Epithelial cell of prostate (primary cell): ENCODE results near the gene FEZF2.

ENCODE experiments used
- DNase-seq: peaks from one replicate; pipeline ENCODE4 v3.0.0-alpha.2; 2011; ENCODE audit warnings: low read depth, low spot score
- H3K27ac ChIP-seq: fragments of 450-650 bp; 2 replicates; pipeline ENCODE4 v1.5.1; 2017; ENCODE audit warnings: mild to moderate bottlenecking

FEZF2 gene

GRCh38 chr3:62373714-62374333, 474 bp upstream of the FEZF2 start:
- no peak for DNase-seq
- H3K27ac ChIP-seq = no peak overlapping the region

- no peak overlapping the region for H3K27ac ChIP-seq
- DNase-seq = no peak
These were observed 719 bp downstream of the FEZF2 start for GRCh38 chr3:62372621-62373041.

DNA sequence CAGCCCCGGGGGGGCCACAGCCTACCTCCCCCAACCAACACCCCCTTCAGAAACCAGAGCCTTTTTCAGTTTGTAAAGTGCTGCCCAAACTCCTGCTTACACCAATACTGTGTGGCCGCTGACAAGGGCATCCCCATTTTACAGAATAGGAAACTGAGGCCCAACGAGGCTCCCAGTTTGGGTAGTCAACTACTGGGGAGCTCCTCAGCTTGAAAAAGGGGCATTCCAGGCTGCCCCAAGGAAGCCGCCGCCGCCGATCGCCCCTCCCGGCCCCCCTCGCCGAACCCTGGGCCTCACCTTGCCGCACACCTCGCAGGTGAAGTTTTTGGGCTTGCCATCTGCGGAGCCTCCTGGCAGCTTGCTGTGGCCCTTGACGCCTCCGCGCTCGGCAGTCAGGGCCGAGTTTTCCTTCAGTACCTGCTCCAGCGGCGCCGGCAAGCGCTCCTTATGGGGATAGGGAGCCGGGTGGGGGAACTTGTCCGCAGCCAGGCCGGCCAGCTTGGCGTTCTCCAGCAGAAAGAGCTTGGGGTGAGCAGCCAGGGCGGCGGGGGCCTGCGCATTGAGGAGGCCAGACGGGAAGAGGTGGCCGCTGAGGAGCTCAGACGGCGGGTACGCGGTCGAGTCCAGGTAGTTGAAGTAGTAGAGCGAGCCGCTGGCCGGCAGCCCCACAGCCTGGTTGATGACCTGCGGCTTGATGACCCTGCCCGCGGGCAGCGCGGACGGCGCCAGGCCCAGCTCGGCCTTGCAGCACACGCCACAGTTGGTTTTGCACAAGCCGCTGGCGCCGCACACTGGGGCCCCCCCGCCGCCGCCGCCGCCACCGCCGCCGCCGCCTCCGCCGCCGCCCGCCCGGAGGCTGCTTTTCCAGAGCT, 1.4 kb downstream of the FEZF2 start:
- H3K27ac ChIP-seq = no peak overlapping the region

DNA sequence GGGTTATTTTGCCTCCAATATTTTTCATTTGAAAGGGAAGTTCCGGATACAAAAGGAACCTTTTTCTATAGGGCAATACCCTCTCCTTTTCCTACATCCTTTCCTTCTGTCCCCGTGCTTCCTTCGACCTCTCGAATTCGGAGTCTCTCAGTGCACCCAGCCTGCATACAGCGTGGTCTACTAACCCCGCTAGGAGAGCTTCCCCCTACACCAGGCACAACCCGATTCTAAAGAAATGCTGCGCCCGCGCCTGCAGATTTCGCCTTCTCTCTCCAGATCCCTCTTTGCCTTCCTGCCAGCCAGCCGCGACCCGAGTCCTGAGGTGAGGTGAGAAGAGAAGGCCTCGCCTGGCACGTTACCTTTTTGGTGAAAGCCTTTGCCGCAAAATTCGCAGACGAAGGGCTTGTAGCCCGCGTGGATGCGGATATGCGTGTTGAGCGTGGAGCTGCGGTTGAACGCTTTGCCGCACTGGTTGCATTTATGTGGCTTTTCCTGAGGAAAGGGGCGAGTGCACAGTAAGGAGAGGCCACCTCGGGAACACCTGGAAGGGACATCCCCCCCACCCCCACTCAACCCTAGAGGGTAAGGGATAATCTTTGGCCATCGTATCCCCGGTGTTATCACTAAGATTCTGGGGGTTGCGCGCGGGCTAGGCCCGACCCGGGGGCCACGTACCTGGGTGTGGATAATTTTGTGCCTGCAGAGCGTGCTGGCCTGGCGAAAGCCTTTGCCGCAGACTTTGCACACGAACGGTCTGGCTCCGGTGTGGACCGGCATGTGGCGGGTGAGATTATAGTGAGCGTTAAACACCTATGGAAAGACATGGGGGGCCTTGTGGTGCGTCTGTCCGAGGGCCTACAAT, 2.3 kb downstream of the FEZF2 start:
- DNase-seq = no peak
- H3K27ac ChIP-seq = no peak overlapping the region

More for the DNA sequence above, 1.4 kb downstream of the FEZF2 start:
- DNase-seq = no peak

DNA sequence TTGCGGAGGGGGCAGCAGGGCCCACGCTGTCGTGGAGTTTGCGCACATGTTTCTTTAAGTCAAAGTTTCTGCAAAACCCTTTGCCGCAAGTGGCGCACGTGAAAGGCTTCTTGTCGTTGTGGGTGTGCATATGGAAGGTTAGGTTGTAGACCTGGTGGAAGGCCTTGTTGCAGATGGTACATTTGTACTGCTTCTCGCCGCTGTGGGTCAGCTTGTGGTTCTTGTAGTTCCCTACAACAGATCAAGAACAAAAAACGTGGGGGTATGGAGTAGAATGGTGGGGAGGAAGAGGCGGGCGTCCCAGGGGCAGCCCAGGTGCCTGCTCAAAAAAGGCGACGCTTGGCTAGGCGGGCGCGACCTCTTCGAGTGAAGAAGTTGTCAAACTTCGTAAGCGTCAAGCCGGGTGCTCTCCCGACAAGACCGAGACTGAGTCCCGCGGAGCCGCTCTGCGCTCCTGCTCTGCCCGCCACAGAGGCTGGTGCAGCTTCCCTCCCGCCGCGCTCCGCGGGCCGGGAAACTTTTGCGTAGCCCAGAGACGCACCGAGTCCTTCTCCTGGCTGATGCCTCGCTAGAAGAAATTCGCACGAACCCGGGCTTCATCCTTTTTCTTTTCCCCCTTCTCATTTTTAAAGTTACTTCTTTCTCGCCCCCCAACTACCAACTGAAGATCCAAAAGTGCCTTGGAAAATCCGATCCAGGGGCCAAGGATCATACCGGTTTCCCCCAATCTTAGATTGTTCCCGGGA, 3.1 kb downstream of the FEZF2 start:
- no peak overlapping the region for H3K27ac ChIP-seq
- DNase-seq = no peak

- DNase-seq = no peak
These were observed 3.9 kb downstream of the FEZF2 start for GRCh38 chr3:62369476-62369743.

DNA sequence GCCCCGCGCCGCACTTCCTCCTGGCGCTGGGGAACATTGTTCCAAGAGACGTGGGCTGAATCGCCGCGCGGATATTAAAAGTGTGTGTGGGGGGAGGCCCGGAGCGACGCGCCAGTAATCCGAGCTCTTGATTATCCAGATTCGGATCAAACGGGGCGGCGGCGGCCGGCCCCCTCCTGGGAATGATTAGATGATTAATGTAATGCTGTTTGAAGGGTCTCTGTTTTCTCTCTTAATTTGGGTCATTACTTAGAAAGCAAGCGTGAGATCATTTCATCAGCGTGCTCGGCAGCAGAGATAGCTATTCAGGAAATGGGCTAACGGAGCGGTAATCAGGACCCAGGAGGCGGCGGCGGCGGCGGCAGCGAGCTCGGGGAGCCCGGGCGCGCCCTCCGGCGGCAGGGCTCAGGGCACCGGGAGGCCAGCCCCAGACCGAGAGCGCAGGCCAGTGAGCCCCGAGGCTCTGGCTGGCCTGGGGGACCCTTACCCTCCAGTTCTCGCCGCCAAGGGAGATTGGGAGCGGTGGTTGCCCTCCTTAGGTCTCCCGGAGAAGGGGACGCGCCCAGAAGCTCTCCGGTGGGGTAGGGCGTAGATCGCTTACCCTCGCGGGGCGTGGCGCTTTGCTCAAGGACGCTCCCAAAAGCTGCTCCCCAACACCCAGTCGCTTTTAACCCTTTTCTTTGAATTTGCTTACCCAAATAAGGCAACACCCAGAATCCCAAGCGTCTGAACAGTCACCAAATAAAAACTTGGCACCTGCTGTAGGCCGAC, 4.5 kb downstream of the FEZF2 start:
- no peak for DNase-seq
- H3K27ac ChIP-seq = no peak overlapping the region

More at GRCh38 chr3:62369476-62369743, 3.9 kb downstream of the FEZF2 start:
- no peak overlapping the region for H3K27ac ChIP-seq

- DNase-seq = no peak
- no peak overlapping the region for H3K27ac ChIP-seq
These were observed 5.1 kb downstream of the FEZF2 start for GRCh38 chr3:62368290-62368704.

DNA sequence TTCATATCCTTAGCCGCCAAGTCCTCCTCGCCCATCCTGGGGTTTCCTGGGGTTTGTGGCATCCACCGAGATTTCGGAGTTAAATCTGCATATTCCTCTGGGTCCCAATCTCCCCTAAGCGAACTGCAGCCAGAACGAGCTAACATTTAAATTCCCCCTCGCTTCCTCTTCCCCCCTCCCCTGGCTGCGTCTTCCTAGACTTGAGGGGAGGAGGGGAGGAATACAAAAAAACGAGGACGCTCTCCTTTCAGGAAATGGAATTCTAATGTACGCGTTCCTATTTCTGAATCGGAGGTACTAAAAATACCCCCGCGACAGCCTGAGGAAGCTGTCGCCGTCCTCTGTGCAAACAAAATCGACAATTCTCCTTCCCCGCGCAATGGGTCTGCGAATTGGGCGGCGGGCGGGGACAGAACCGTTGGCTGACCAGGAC, 5.6 kb downstream of the FEZF2 start:
- no peak overlapping the region for H3K27ac ChIP-seq
- no peak for DNase-seq

DNA sequence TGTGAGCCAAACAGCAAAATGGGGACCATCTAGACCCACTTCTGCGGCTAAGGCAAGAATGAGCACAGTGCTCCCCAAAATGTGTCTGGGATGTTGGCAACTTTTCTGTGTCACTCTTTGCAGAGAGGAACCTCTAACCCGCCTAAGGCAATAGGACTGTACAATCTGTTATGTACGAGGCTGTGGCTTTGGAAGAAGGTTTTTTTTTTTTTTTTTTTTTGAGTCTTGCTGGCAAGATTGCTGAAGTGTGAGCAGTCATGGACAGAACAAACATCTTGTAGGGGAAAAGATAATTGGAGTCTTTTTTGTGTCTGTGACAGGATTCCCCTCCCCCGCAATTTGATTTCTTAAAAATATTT, 7.2 kb downstream of the FEZF2 start:
- no peak for DNase-seq

GRCh38 chr3:62365391-62366125, 7.8 kb downstream of the FEZF2 start:
- DNase-seq = no peak
- H3K27ac ChIP-seq = no peak overlapping the region

More for the DNA sequence above, 7.2 kb downstream of the FEZF2 start:
- no peak overlapping the region for H3K27ac ChIP-seq

DNA sequence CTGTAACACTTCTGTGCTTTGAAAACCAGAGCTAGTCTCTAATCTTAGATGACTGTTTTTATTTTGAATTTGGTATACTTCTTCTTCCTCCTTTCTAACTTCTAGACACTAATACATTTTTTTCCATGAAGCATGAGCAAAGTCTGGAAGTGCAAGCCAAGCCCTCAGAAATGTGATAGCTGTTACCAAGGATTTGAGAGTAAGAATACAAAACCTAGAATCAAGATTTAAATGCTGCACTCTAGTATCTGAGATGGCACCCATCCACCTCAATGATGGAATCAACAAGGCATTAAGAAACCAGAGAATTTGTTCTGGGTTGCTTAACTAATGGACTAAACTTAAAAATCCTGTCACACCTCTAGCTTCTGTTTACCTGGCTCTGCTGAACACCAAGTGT, 9.2 kb downstream of the FEZF2 start:
- no peak for DNase-seq
- H3K27ac ChIP-seq = no peak overlapping the region

DNA sequence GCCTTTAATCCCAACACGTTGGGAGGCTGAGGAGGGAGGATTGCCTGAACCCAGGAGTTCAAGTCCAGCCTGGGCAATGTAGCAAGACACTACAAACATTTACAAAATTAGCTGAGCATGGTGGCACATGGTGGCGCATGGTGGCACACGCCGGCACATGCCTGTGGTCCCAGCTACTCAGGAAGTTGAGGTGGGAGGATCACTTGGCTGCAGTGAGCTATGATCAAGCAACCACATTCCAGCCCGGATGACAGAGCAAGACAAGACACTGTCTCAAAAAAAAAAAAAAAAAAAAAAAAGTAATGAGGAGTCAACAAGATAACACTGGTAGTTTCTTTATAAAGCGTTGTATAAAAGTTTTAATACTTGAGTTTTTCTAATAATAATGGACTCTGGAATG, 10.1 kb downstream of the FEZF2 start:
- H3K27ac ChIP-seq = no peak overlapping the region
- DNase-seq = no peak

GRCh38 chr3:62361824-62362223, 11.5 kb downstream of the FEZF2 start:
- no peak for DNase-seq

GRCh38 chr3:62361261-62361660, 12.1 kb downstream of the FEZF2 start:
- no peak for DNase-seq
- no peak overlapping the region for H3K27ac ChIP-seq

More at GRCh38 chr3:62361824-62362223, 11.5 kb downstream of the FEZF2 start:
- H3K27ac ChIP-seq = no peak overlapping the region

- no peak overlapping the region for H3K27ac ChIP-seq
- no peak for DNase-seq
These were observed 13.8 kb downstream of the FEZF2 start for GRCh38 chr3:62359531-62359930.

GRCh38 chr3:62356356-62356755, 17.0 kb downstream of the FEZF2 start:
- no peak for DNase-seq
- H3K27ac ChIP-seq = no peak overlapping the region

GRCh38 chr3:62355703-62356102, 17.6 kb downstream of the FEZF2 start:
- DNase-seq = no peak

GRCh38 chr3:62343755-62344154, 29.6 kb downstream of the FEZF2 start:
- no peak for DNase-seq
- no peak overlapping the region for H3K27ac ChIP-seq

More at GRCh38 chr3:62355703-62356102, 17.6 kb downstream of the FEZF2 start:
- no peak overlapping the region for H3K27ac ChIP-seq
